Measurements from ENCODE around the gene PRKCZ.

Gene PRKCZ

DNA sequence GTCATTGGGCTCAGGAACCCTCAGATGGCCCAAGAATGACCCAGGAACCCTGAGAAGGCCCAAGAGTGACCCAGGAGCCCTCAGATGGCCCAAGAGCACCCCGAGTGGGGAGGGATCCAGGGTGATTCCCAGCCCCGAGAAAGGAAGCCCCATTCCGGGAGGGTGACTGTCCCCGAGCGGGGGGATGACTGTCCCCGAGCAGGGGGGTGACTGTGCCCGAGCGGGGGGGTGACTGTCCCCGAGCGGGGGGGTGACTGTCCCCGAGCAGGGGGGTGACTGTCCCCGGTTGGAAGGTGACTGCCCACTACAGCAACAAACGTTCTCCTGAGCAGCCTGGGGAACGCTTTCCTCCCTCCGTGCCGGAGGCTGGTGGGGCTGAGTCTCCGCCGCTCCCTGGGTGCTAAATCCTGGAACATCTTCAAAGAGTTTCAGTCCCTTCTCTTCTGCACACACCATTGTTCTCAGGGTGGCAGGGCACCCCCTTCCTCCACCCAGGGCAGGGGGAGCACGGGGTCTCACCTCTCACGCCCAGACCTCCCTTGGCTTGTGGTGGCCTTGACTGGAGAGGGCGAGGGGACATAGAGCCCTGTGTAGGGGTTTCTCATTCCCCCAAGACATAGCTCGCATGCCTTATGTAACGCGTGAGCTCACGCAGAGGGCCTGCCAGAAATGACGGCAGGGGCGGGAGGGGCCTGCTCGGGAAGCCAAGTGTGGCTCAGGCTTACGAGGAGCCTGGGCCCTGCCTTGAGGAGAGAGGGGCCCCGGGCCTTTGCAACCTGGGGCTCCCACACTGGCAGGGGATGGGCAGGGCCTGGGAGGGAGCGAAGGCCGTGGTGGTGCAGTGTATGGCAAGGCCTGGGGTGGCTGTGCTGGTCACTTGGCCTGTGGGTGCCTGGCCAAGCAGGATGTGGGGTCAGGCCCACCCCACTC is 163.6 kb downstream of the PRKCZ start:
- DNase-seq = no peak

DNA sequence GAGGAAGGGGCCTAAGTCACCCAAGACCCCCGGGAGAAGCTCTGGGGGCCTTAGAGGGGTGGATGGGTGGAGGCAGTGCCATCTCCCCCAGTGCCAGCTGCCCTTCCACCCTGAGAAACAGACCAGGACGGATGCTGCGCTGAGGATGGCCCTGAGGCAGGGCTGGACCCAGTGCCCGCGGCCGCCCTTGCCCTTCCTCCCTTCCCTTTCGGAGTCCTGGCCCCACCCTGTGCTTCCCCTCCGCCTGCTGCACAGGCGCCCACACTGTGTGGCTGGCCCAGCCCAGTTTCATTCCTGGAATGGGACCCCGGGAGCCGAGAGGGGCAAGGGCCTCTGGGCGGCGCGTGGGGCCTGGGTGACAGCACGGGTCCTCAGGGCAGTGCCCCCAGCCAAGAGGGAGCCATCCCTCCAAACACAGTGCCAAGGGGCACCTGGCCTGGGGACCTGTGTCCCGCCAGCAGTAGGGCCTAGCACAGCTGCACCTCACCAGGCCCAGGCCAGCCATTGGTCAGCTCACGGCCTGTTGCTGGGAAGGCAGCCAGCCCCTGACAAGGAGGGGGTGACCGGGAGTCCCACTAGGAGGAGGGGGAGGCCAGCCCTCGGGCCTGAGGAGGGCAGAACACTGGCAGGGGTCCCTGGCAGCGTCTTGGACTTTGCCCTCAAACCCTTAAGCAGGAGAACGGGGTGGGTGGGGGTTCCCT is 164.5 kb downstream of the PRKCZ start:
- no peak for DNase-seq

DNA sequence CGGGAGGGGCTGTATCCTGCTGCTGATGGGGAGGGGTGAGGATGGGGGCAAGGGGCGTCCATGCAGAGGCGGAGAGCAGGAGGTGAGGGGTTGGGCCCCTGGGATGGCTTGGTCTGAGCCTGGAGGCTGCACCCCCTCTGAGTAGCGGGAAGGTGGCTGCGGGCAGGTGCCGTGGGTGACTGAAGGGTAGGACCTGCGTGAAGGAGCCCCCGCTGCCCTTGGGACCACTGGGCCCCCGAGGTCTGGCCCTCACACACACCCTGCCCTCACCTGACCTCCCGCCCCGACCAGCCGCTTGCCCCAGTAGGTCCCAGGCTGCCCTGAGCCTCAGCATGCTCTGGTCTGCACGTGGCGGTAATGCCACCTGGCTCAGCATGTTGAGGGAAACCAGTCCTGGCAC is 165.1 kb downstream of the PRKCZ start:
- DNase-seq = no peak

DNA sequence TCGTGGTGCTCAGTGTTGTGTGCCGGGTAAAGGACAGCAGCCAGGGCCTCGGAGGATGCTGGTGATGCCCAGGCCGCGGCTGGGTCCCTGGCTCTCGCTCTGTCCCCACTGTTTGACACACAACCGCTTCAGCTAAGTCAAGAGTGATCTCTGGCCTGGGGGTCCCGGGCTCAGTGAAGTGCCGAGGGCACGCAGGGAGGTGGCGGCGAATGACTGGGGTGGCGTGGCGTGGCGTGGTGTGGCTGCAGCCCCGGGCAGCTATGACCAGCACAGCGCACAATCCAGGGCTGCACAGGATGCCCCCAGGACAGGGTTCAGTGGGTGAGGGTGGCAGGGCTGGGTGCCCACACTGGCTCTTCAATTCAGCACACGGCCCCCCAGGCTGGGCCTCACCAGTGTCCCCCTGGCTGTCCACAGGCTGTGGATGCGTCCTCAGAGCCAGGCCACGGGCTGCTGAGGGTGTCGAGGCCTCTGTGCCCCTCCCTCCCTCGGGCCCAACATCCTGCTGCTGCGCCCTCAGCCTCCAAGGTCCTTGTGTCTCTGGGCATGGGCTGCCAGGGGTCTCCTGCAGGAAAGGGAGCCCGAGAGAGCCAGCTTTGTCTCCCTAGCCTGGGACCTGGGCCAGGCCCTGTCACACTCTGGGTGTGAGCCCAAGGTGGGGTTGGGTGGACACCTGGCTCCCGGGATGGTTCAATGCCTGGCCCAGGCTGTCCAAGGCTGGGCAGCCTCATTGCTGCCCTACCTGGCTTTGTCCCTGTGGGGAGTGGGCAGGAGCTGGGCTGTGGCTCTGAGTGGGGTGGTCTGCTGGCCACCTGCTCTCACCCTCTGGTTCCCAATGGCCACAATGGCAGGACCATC is 165.9 kb downstream of the PRKCZ start:
- DNase-seq = no peak

DNA sequence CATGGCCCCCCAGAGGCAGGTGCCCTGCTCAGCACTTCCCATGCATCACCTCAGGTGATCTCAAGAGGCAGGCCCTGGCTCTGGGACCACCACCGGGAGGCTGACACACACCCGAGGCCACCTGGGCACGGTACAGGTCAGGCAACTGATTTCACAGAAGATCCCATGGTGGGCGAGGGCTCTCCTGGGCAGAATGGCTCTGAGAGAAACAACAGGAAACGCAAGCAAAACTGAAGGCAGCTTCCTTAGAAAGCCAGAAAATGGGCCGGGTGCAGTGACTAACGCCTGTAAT is 166.5 kb downstream of the PRKCZ start:
- no peak for DNase-seq

DNA sequence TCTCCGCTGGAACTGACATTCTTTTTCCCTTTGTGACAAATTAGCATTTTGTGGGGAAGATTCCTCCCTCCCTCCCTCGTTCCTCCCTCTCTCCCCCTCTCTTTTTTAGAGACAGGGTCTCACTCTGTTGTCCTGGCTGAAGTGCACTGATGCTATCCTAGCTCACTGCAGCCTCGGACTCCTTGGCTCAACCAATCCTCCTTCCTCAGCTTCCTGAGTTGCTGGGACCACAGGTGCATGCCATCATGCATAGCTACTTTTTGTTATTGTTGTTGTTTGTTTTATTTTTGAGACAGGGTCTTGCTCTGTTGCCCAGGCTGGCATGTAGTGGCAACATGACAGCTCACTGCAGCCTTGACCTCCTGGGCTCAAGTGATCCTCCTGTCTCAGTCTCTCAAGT is 171.1 kb downstream of the PRKCZ start:
- no peak for DNase-seq

DNA sequence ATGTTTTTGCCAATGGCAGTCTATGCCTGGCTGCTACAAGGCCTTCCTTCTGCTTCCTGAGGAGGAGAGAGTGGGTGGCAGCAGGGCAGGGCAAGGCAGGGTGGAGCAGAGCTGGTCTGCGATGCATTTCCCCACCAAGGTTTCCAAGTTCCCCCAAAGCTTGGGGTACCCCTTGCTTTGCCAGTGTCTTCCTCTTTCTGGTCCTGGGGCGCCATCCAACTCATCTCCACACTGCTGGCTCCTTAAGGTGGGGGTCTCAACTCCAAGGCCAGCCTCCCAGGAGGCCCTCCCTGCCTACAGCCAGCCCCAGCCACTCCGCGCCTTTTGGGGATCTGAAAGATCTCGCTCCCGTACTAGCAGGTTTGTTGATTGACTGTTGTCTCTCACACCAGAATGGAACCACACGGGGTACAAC is 174.0 kb downstream of the PRKCZ start:
- DNase-seq = peak; percentile 47 to 64 (median 56)

DNA sequence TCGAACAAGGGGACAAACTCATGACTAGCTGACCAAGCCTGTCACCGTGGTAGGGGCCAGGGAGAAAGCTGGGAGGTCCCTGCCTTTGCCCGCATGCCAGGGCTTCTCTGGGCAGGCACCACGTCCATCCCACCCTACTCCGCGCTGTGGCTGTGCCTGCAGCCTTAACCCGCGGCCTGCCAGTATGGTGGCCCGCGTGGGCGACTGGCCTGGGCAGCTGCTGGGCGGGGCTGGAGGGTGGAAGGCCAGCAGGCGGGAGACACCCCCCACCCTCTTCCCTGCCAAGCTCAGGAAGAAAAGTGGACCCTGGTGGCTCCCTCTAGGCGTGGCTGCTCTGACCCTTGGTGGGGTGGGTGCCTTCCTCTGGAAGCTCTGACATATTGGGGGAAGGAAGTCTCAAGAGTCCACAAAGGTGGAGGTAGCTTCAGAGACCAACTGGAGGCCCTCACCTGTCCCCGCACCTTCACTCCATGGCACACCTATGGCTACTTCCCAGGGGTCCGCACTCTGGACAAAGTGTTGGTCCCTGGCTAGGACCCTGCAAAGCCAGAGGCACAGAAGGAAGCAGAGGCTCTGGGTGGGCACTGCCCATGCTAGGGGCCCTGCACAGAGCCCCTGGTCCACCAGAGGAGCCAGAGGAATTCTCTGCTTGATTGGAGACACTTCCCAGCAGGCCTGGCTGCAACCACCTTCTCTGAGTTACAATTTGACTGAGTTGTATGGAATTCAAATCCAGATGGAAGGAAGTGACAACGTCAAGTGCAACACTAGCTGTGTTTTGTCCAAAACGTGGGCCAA is 174.6 kb downstream of the PRKCZ start:
- no peak for DNase-seq

DNA sequence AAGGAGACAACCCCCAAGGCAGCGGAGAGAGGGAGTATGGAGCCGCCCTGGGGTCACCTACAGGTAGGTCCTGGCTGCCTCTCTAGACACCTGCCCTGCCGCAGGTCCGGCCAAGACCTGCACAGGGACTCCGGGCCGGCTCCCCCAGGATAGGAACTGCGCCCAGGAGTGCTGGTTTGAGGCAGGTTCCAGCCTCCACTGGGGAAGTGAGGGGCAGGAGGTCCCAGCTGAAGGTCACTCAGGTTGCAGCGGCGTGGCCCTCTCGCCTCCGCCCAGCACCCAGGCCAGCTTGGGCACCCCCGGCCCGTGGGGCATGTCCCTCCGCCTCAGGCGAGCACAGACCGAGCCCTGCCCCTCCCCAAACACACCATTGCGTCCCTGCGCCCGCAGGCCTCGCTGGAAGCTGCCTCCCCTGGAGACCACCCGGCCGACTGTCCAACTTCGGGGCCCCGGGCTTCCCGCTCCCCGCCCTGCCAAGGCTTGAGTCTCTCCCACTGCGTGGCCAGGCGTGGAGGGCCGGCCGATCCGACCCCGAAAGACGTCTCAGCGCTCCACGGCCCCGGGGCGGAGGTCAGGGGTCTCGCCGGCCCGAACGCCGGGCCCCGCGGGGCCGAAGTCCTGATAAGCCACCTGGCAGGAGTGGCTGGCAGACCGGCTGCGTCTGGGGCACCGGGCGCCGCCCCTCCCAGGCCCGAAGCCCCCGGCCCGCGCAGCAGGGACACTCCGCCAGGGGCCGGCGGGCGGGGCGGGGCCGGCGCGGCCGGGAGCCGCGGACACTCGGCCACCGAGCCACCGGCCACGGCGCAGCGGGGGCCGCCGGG is 176.5 kb downstream of the PRKCZ start:
- peak in 2 of 3 donors; percentile 22 to 54 for DNase-seq

DNA sequence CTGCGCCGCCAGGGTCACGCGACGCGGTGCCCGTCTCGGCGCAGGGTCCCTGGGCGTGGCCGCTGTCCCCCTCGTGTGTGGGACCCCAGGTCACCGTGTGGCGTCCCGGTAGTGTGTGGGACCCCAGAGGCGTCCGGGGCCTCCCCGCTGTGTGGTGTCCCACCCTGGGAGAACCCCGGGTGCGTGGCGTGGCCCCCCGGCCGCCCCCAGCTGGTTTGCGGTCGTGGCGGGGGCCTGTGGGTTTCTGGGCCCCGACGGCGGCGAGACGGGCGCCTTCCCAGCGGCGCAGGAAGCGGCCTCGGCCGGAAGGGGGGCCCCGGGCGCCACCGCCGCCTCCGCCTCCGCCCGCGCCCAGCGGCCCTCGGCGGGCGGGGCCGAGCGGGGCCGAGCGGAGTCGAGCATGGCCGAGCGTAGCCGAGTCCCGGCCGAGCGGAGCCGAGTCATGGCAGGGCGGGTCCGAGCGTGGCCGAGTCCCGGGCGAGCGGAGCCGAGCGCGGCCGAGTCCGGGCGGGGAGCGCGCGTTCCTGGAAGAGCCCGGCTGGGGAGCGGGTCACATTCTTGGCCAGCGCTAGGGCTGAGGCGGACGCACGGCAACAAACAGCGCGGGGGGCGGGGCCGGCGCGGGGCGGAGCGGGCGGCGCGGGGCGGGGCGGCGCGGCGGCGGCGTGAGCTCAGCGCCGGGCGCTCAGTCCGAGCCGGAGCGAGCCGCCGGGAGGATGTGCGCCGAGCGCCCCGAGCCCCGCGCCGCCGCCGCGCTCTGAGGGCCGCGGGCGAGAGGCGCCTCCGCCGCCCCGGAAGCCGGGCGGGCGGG is 177.3 kb downstream of the PRKCZ start:
- peak; percentile 99 to 100 (median 99) for DNase-seq

DNA sequence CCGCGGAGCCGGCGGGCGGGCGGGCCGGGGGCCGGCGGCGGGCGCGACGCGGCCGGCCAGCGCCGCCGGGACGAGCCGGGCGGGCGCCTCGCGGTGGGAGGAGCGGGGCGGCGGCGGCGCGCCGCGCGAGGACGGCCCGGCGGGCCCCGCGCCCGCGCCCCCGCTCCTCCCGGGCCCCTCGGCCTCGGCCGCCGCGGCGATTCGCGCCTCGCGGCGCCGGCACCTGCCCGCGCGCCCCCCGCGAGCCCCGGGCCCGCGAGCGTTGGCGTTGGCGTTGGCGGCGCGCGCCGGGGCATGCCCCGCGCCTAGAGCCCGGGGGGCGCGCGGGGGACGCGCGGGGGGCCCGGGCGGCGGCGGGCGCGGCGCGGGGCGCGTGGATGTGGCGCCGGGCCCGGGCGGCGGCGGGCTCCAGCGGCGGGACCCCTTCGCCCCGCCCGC is 178.0 kb downstream of the PRKCZ start, which contains the start of gene SKI:
TSS of gene SKI (plus strand) at position 163 of the 438 bp plus-strand sequence. CDS start 448 bp downstream, outside the sequence.
- no peak for DNase-seq

DNA sequence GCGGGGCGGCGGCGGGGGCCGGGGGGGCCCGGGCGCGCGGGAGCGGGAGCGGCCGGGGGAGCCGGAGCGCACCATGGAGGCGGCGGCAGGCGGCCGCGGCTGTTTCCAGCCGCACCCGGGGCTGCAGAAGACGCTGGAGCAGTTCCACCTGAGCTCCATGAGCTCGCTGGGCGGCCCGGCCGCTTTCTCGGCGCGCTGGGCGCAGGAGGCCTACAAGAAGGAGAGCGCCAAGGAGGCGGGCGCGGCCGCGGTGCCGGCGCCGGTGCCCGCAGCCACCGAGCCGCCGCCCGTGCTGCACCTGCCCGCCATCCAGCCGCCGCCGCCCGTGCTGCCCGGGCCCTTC is 178.5 kb downstream of the PRKCZ start:
- peak in 2 of 3 donors; percentile 24 to 43 for DNase-seq

DNA sequence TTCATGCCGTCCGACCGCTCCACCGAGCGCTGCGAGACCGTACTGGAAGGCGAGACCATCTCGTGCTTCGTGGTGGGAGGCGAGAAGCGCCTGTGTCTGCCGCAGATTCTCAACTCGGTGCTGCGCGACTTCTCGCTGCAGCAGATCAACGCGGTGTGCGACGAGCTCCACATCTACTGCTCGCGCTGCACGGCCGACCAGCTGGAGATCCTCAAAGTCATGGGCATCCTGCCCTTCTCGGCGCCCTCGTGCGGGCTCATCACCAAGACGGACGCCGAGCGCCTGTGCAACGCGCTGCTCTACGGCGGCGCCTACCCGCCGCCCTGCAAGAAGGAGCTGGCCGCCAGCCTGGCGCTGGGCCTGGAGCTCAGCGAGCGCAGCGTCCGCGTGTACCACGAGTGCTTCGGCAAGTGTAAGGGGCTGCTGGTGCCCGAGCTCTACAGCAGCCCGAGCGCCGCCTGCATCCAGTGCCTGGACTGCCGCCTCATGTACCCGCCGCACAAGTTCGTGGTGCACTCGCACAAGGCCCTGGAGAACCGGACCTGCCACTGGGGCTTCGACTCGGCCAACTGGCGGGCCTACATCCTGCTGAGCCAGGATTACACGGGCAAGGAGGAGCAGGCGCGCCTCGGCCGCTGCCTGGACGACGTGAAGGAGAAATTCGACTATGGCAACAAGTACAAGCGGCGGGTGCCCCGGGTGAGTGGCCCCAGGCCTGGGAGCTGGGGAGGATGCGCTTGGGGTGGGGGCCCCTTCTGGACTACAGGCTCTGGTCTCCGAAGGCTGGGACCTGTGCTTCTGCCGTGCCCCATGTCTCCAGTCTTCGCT is 179.0 kb downstream of the PRKCZ start:
- peak; percentile 77 to 86 (median 78) for DNase-seq

DNA sequence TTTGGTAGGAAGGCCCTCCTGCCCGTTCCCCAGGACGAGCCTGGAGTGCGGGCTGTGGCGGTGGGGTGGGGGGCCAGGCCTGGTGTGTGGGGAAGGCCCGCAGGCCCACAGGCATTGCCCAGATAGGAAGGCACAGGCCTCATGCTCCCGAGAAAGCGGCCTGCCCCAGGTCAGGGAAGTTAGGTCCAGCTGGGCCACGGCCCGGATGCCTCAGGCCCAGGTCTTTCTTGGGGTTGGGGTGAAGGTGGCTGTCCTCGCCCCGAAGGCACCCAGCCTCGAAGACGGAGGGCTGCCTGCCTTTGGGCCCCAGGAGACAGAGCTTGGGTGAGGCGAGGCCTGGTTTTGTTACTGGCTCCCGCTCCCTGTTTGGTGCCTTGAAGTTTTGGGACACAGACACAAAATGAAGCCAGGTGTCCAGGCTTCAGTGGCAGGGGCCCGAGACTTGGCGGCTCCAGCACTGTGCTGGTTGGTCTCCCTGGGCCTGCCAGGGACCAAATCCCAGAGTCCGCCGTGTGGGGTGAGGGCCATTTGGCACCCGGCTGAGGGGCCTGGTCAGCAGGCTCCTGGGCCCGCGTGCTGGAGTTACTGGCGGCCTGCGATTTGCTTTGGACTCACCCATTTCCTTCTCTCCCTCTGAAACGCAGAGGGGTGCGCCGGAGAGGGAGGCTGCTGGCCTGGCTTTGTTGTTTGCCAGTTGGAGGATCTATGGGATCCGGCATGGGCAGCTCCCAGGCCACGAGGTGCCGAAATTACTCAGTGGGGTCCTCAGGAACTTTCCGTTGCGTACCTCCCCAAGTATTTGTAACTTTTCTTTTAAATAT is 179.9 kb downstream of the PRKCZ start:
- no peak for DNase-seq

DNA sequence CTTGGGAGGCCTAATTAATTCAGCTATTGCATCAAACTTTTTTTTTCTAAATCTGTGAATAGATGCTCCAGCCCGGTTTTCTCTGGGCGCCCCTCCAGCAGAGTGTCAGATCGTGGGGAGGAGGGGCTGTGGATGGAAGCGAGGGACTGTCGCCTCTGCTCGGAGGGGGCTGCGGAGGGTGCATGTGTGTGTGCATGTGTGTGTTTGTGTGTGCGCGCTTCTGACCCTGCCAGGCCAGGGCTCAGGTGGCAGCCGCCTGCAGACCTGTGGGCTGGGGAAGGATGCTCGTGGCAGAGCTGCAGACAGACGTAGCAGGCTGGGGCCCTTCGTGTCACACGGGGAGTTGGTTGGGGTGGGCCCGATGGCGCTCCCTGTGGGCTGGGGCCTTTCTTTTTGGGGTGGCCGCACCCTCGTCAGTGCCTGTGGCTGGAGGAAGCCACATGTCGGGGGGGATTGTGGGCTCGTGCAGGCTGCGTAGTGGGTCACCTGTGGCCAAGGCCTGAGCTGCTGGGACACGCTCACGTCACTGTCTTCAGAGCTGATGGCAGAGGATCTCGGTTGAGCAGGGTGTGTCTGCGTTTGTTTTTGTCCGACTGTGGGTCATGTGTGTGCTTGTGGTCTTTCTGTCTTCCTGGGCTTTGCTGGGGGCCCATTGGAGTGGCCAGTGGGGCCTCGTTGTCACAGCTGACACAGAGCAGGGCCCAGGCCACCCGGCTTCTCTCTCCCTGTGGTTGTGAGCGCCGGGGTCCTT is 180.7 kb downstream of the PRKCZ start:
- no peak for DNase-seq

DNA sequence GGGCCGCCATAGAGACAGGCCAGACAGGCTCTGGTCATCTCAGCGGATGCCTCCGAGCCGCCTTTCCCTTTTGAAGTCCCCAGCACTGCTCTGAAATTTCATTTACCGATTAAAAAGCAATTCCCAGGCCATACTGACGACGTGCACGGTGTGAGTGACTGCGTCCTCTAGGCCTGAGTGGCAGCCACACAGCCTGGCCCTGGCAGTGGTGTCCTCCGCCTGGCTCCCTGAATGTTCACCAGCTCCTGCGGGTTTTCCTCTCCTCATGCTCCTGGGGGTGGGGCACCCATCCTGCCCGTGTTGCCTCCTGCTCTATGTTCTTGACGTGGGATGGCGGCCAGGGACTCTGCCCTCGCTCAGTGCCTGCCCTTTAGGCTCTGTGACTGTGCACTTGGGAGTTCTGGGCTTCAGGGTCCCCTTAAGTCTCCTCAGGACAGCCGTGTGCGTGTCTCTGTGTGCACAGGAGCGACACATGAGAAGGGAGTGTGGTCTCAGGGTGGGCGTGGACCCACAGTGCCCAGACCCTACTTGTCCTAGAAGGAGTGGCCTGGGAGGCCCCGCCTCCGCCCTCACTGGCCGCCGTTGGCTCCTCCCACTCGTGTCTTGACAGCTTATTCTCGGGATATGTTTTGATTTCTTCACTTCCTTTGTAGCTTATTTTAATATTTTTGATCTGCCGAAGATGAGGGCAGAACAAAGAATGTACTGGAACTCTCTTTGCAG is 181.5 kb downstream of the PRKCZ start:
- DNase-seq = peak in 2 of 3 donors; percentile 39 to 52

DNA sequence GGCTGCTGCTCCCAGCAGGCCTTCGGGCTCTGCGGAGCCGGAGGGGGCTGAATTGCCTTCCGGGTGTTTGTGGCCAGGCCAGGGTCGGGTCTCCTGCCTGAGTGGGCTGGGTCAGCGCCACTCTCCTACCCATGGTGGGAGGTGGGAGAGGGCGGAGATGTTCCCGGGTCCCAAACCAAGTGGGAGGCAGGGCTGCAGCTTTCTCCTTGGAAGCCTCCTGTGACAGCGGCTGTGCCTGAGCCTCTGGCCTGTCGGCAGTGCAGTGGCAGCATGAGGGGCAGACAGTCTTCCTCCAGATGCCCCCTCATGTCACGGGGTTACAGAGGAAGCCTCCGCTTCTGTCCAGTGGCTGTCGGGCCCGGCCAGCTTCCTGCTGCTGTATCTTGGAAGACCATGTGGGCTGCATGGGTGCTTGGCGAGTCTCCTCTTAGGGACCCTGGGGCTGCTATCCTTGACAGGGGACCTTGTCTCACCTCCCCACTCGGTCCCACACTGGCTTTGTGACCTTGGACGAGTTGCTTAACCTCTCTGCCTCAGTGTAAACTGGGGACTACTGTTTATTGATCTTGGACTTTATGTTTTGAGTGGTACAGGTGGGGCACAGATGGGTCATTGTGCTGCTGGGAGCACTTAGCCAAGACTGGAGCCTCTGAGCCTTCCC is 182.2 kb downstream of the PRKCZ start:
- no peak for DNase-seq
